B cell (primary cell): Measurements from ENCODE around the gene TSPOAP1.

Experiments used
- EZH2 ChIP-seq: IDR thresholded peaks from 2 replicates; pipeline ENCODE4 v1.6.1; 2012; ENCODE audit warnings: borderline replicate concordance, low read depth, mild to moderate bottlenecking, moderate library complexity, low read length; ENCODE audit not compliant: insufficient read depth, poor library complexity, severe bottlenecking
- TF ChIP-seq, protein P1 (sequence below): fragments of 200-600 bp; IDR thresholded peaks from one replicate; pipeline ENCODE4 v1.8.0; 2022; ENCODE audit warnings: antibody characterized with exemption, mild to moderate bottlenecking

DNA sequence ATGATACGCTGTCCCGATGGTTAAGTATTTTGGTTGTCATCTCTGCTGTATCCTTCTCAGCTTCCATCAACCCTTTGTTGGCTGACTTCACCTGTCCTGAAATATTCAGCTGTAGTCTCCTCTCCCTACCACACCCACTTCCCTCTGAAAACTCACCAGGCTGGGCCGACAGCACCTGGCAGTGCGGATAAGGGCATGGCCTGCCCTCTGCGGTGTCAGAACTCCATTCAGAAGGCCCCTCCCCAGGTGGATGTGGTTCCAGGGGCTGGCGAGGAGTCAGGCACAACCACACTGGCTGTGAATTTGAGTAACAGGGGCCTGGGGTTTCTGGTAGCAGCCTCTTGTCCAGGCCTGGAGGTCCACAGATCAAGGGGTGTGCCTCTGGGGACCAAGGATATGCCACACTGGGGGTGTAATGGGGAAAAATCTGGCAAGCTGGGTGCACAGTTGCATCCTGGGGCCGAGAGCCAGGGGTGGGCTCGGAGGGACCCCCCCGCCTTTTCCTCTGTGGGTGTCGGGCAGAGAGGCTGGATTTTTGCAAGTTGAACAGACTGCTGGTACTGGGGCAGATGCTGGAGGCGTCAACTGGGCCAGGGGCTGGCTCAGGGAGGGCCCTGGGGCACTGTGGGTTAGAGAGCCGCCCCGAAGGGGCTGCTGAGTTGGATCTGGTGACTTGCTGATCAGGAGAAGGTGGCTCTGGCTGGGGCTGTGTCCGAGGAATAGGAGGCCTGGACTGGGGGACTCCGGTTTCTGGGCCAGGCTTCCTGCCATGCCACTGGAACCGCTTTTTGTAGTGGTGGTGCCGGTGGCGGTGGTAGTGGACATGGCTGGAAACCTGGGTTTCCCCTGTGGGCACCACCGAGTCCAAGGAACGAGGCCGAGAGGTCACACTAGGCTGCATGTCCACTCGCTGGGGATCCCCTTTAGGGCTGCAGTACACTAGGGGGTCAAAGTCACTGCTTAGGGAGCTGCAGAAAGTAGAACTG lies 29.0 kb upstream of the TSPOAP1 start:
- TF ChIP-seq, protein P1, sequence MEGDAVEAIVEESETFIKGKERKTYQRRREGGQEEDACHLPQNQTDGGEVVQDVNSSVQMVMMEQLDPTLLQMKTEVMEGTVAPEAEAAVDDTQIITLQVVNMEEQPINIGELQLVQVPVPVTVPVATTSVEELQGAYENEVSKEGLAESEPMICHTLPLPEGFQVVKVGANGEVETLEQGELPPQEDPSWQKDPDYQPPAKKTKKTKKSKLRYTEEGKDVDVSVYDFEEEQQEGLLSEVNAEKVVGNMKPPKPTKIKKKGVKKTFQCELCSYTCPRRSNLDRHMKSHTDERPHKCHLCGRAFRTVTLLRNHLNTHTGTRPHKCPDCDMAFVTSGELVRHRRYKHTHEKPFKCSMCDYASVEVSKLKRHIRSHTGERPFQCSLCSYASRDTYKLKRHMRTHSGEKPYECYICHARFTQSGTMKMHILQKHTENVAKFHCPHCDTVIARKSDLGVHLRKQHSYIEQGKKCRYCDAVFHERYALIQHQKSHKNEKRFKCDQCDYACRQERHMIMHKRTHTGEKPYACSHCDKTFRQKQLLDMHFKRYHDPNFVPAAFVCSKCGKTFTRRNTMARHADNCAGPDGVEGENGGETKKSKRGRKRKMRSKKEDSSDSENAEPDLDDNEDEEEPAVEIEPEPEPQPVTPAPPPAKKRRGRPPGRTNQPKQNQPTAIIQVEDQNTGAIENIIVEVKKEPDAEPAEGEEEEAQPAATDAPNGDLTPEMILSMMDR: no peak
- TF ChIP-seq EZH2: no peak
